Fibroblast of lung (primary cell): ENCODE data around the gene CLASP1. TPM values are rescaled to one million over a fixed set of nuclear protein-coding genes. Genes with fewer than 3 reads are reported as not detected.

Experiments used
- DNase-seq, 2 donors: peaks; one replicate each; pipeline versions ENCODE4 v3.0.0 to v3.0.0-alpha.2; 2010; ENCODE audit warnings: low read depth in 2 of 2
- H2AFZ ChIP-seq: 2 replicates; pipeline ENCODE4 v1.5.1; 2012; ENCODE audit warnings: low read length, control low read depth, inconsistent platforms
- H3K27ac ChIP-seq: 2 replicates; pipeline ENCODE4 v1.5.1; 2011; ENCODE audit warnings: low read length, control low read depth; ENCODE audit not compliant: insufficient read depth
- H3K27me3 ChIP-seq: 2 replicates; pipeline ENCODE4 v1.5.1; 2011; ENCODE audit warnings: mild to moderate bottlenecking, low read length; ENCODE audit not compliant: control insufficient read depth, insufficient read depth
- H3K36me3 ChIP-seq: 2 replicates; pipeline ENCODE4 v1.5.1; 2011; ENCODE audit warnings: low read length; ENCODE audit not compliant: control insufficient read depth, insufficient read depth
- H3K4me1 ChIP-seq: 2 replicates; pipeline ENCODE4 v1.5.1; 2011; ENCODE audit warnings: low read length; ENCODE audit not compliant: control insufficient read depth, insufficient read depth; ENCODE audit errors: extremely low read depth
- H3K4me2 ChIP-seq: 2 replicates; pipeline ENCODE4 v1.5.1; 2011; ENCODE audit warnings: low read length, control low read depth; ENCODE audit not compliant: insufficient read depth; ENCODE audit errors: extremely low read depth
- H3K4me3 ChIP-seq, 4 experiments: fragments of 200-600 bp in 1 of 4; sonication (generic) in 1 of 4; replicated peaks in 1 of 4; 2 replicates each; pipeline ENCODE4 v1.5.1; 2011 to 2016; ENCODE audit warnings: low read length in 4 of 4, low read depth in 3 of 4, mild to moderate bottlenecking in 3 of 4, control low read depth in 2 of 4, inconsistent platforms in 1 of 4, mixed read lengths in 1 of 4; ENCODE audit not compliant: insufficient read depth in 1 of 4; ENCODE audit errors: control extremely low read depth in 1 of 4
- H3K79me2 ChIP-seq: 2 replicates; pipeline ENCODE4 v1.5.1; 2012; ENCODE audit warnings: mild to moderate bottlenecking, low read length, inconsistent platforms; ENCODE audit not compliant: control insufficient read depth, insufficient read depth
- H3K9ac ChIP-seq: 2 replicates; pipeline ENCODE4 v1.5.1; 2011; ENCODE audit warnings: mild to moderate bottlenecking, low read length, control low read depth; ENCODE audit not compliant: insufficient read depth
- H3K9me3 ChIP-seq: 2 replicates; pipeline ENCODE4 v1.5.1; 2012; ENCODE audit warnings: low read depth, low read length; ENCODE audit not compliant: control insufficient read depth, insufficient read depth
- H4K20me1 ChIP-seq: 2 replicates; pipeline ENCODE4 v1.5.1; 2011; ENCODE audit warnings: low read length; ENCODE audit not compliant: control insufficient read depth, insufficient read depth; ENCODE audit errors: extremely low read depth
- EZH2 ChIP-seq: IDR thresholded peaks from 2 replicates; pipeline ENCODE4 v1.5.1; 2012; ENCODE audit warnings: low read length, control low read depth, mild to moderate bottlenecking; ENCODE audit errors: missing control alignments
- polyA plus RNA-seq, 2 donors: library from polyadenylated mRNA; depleted of rRNA in 1 of 2; stranded (reverse) in 1 of 2; unstranded in 1 of 2; fragments of >200 nt; gene quantifications; 2 replicates each; pipeline ENCODE4 v1.2.1, GENCODE V29; 2011 to 2012; ENCODE audit warnings: missing spikeins in 1 of 2
- total RNA-seq: library from RNA; depleted of rRNA; stranded (reverse); fragments of >200 nt; gene quantifications from 2 replicates; pipeline ENCODE4 v1.2.1, GENCODE V29; 2014
- TF ChIP-seq, protein P1 (sequence below), 2 donors: IDR thresholded peaks in 1 of 2; conservative IDR thresholded peaks in 1 of 2; 1 replicate in 1 of 2; 2 replicates in 1 of 2; pipeline ENCODE4 v1.5.1; 2011 to 2012; ENCODE audit warnings: low read length in 2 of 2, control low read depth in 1 of 2, inconsistent platforms in 1 of 2, low read depth in 1 of 2, mild to moderate bottlenecking in 1 of 2

Gene CLASP1
- total and polyA plus RNA-seq, 2 donors (not counting 1 experiment from before 2014, with no cell fraction given) = 6.0 to 48.4 TPM

DNA sequence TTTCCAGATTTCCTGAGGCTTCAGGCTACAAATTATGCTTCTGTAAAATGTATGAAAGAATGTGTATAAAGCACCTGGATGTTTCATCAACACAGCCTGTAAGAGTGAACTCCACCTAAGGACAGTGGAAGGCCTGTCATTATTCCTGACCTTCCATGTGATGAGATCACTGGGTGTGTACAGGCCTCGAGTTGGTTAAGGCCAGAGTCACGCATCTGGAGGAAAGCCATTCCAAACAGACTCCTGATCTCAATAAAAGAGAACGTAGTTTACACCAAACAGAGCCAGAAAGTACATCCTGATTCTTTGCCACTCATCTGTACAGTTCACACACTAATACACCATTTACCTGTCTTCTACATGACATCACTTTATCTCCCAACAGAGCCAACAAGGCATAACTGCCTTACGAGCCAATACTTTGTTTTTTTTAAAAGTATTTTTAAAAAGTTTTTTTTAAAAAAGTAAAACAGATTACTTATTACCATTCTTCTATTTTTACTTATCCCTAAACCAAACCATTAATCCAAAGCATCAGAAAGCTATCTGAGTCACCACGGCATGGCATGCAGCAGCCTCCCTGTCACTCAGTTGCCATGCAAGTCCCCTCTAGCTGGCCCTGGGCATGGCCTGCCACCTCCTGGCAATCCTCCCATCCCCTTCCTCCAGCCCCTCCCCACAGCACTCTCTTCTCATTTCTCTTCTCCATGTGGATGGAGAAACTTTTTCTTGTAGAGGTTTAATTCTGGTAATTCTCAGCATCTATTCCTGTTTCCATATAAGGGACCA is 285.4 kb downstream of the CLASP1 start:
- Histone ChIP-seq H3K36me3 (peaks cover 19% of the 10 kb centered on the region), H3K79me2 (no peaks in the 10 kb centered on the region), H3K4me1 (peaks cover 18% of the 10 kb centered on the region), H4K20me1 (no peaks in the 10 kb centered on the region), H3K4me2 (no peak overlapping the region), H3K27me3 (no peaks in the 10 kb centered on the region), H3K9me3 (no peaks in the 10 kb centered on the region), H3K4me3 (no peak overlapping the region), H3K27ac (peak overlapping the region; percentile 56), H2AFZ (no peak overlapping the region), H3K9ac (no peak overlapping the region)
- peak; percentile 82 to 85 for DNase-seq
- TF ChIP-seq EZH2 = no peak
- TF ChIP-seq, protein P1, sequence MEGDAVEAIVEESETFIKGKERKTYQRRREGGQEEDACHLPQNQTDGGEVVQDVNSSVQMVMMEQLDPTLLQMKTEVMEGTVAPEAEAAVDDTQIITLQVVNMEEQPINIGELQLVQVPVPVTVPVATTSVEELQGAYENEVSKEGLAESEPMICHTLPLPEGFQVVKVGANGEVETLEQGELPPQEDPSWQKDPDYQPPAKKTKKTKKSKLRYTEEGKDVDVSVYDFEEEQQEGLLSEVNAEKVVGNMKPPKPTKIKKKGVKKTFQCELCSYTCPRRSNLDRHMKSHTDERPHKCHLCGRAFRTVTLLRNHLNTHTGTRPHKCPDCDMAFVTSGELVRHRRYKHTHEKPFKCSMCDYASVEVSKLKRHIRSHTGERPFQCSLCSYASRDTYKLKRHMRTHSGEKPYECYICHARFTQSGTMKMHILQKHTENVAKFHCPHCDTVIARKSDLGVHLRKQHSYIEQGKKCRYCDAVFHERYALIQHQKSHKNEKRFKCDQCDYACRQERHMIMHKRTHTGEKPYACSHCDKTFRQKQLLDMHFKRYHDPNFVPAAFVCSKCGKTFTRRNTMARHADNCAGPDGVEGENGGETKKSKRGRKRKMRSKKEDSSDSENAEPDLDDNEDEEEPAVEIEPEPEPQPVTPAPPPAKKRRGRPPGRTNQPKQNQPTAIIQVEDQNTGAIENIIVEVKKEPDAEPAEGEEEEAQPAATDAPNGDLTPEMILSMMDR (conservative IDR thresholded peaks at IDR 0.05 in 1 of 2, IDR thresholded peaks at IDR 0.05 in 1 of 2; ENCODE audit: low read depth in 1 of 2, low read length in 2 of 2) = no peak

DNA sequence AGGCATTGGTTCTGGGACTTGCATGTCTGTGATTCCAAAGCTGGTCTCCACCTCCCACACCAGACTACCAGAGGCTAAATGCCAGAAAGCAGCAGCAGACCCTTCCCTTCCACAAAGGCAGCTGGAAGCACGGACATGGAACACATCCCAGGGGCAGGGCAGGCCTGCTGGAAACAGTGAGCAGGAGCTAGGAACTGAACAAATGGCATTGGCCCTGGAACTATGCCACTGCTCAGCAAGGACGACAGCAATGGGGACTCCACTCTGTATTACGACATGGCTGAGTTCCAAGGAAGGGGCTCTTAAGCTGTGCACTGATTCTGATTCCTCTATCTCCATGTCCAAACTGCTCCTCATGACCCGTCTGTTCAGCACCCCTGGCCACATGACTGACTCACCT is 286.5 kb downstream of the CLASP1 start:
- H3K36me3 ChIP-seq = peaks cover 19% of the 10 kb centered on the region
- TF ChIP-seq, protein P1 (conservative IDR thresholded peaks at IDR 0.05 in 1 of 2, IDR thresholded peaks at IDR 0.05 in 1 of 2; ENCODE audit: low read depth in 1 of 2, low read length in 2 of 2) = no peak
- no peak for TF ChIP-seq EZH2
- no peaks in the 10 kb centered on the region for H3K9me3 ChIP-seq
- H4K20me1 ChIP-seq = no peaks in the 10 kb centered on the region
- H3K9ac ChIP-seq = no peak overlapping the region
- no peak overlapping the region for H3K4me2 ChIP-seq
- peak overlapping the region; percentile 42 for H3K27ac ChIP-seq
- H3K79me2 ChIP-seq = no peaks in the 10 kb centered on the region
- no peak overlapping the region for H2AFZ ChIP-seq
- peaks cover 18% of the 10 kb centered on the region for H3K4me1 ChIP-seq
- no peak overlapping the region for H3K4me3 ChIP-seq
- peak in 1 of 2 donors; percentile 35 for DNase-seq
- H3K27me3 ChIP-seq = no peaks in the 10 kb centered on the region

DNA sequence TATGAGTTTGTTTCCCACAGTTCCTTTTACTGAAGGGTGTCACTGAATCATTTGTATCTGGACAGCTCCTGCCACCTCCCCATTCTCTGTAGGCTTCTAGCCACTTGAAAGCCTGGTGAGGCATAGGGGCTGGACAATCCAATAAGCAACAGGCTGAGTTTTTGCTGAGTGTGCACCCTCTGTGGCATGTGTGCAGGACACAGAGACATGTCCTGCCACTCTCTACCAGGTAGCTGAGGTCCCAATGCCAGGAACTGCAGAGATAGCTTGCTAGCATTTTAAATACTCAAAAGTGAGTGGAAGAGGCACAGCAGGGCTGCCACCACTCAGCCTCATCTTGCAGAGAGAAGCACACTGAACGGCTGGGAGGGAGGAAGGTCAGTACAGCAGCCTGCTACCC is 287.0 kb downstream of the CLASP1 start:
- peaks cover 16% of the 10 kb centered on the region for H3K36me3 ChIP-seq
- H2AFZ ChIP-seq = no peak overlapping the region
- H3K9ac ChIP-seq = no peak overlapping the region
- no peak for DNase-seq
- H4K20me1 ChIP-seq = no peaks in the 10 kb centered on the region
- no peaks in the 10 kb centered on the region for H3K27me3 ChIP-seq
- no peak for TF ChIP-seq EZH2
- TF ChIP-seq, protein P1 (conservative IDR thresholded peaks at IDR 0.05 in 1 of 2, IDR thresholded peaks at IDR 0.05 in 1 of 2; ENCODE audit: low read depth in 1 of 2, low read length in 2 of 2) = no peak
- peaks cover 18% of the 10 kb centered on the region for H3K4me1 ChIP-seq
- H3K4me2 ChIP-seq = no peak overlapping the region
- no peaks in the 10 kb centered on the region for H3K9me3 ChIP-seq
- no peaks in the 10 kb centered on the region for H3K79me2 ChIP-seq
- H3K27ac ChIP-seq = no peak overlapping the region
- H3K4me3 ChIP-seq = no peak overlapping the region
